ENCODE results near the gene ERFL.

ERFL gene

GRCh38 chr19:41859618-41860418 lies 68.4 kb downstream of the ERFL start, which contains the start of gene RPS19:
RPS19 (plus strand) TSS chr19:41860255; CDS start chr19:41860775, 520 bp downstream.
- DNase-seq (ENCODE audit: low read depth), result peak; percentile 94

GRCh38 chr19:41859213-41859617 lies 69.0 kb downstream of the ERFL start:
- DNase-seq (ENCODE audit: low read depth), result no peak

Data from T-helper 22 cell (primary cell).